ENCODE data around the gene CFAP251. TPM values are rescaled to one million over a fixed set of nuclear protein-coding genes. Genes with fewer than 3 reads are reported as not detected.

The CFAP251 gene
- total and polyA plus RNA-seq, 2 donors (not counting 3 experiments of a cell fraction or from before 2014, with no cell fraction given): 3.3 to 4.0 TPM

DNA sequence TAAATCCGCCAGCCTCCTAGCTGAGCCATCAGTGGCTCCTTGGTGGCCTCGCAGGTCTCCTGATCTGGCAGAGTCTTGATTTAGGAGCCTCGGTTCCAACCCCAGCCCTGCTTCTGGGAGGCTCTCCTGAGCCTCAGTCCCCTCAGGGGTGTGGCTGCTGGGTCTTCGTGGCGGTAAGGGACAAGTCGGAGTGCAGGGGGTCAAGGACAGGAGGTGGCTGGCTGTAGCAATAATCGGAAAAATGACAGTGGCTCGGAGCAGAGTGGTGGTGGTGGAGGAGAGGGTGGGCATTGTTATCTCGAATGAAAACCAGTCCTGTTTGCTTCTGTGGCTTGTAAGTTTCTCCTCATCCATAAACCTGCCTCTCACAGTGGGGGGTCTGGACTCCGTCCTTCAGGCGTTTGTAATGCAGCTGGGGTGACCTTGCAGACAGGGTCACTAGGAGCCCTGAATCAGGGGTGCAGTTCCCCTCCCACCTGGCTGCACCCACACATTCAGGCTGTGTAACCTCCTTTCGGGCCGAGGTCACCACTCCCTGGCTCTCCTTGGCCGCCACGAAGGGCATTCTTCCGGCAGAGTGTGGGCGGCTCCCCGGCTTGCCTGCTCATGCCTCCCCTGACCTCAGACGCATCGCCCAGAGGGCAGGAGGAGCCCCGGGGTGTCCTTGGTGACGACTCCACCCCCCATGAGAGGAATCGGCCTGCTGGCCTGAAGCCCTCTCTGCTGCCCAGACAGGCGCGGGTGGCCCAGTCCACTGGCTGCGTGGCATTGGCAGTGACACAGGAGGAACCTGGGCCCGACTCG, 111.4 kb downstream of the CFAP251 start:
- TF ChIP-seq, protein P1, sequence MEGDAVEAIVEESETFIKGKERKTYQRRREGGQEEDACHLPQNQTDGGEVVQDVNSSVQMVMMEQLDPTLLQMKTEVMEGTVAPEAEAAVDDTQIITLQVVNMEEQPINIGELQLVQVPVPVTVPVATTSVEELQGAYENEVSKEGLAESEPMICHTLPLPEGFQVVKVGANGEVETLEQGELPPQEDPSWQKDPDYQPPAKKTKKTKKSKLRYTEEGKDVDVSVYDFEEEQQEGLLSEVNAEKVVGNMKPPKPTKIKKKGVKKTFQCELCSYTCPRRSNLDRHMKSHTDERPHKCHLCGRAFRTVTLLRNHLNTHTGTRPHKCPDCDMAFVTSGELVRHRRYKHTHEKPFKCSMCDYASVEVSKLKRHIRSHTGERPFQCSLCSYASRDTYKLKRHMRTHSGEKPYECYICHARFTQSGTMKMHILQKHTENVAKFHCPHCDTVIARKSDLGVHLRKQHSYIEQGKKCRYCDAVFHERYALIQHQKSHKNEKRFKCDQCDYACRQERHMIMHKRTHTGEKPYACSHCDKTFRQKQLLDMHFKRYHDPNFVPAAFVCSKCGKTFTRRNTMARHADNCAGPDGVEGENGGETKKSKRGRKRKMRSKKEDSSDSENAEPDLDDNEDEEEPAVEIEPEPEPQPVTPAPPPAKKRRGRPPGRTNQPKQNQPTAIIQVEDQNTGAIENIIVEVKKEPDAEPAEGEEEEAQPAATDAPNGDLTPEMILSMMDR (IDR thresholded peaks at IDR 0.05; ENCODE audit: extremely low read depth in 1 of 2, insufficient read depth in 1 of 2, low read depth in 1 of 2, low read length in 2 of 2): no peak
- TF ChIP-seq JUN (IDR thresholded peaks at IDR 0.05; ENCODE audit: borderline replicate concordance, insufficient read depth, insufficient read length, low read depth) (no peak), GATA2 (IDR thresholded peaks at IDR 0.05; ENCODE audit: insufficient read depth, insufficient read length, low read depth, low read length) (no peak), MYC (IDR thresholded peaks at IDR 0.05; ENCODE audit: low read depth, low read length) (no peak), POLR2AphosphoS5 (IDR thresholded peaks at IDR 0.05; ENCODE audit: insufficient read depth, low read depth, low read length) (no peak), POLR2A (IDR thresholded peaks at IDR 0.05; ENCODE audit: low read depth, low read length) (no peak), EZH2 (IDR thresholded peaks at IDR 0.05; ENCODE audit: borderline replicate concordance, low read depth, low read length, severe bottlenecking) (no peak), FOS (IDR thresholded peaks at IDR 0.05; ENCODE audit: borderline replicate concordance, insufficient read depth, low read length) (no peak)
- TF ChIP-seq, protein P2, sequence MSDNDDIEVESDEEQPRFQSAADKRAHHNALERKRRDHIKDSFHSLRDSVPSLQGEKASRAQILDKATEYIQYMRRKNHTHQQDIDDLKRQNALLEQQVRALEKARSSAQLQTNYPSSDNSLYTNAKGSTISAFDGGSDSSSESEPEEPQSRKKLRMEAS (IDR thresholded peaks at IDR 0.05; ENCODE audit: insufficient read depth, insufficient read length): no peak
- Histone ChIP-seq H3K36me3 (ENCODE audit: control insufficient read depth in 2 of 2, extremely low read depth in 1 of 2, insufficient read depth in 2 of 2, low read length in 2 of 2) (no peaks in the 10 kb centered on the region), H2AFZ (ENCODE audit: low read depth, low read length) (no peak overlapping the region), H3K9ac (replicated peaks; ENCODE audit: extremely low read depth, insufficient read depth, low read length) (no peak overlapping the region), H4K20me1 (replicated peaks; ENCODE audit: control insufficient read depth, extremely low read depth, insufficient read depth, low read length) (no peaks in the 10 kb centered on the region), H3K9me1 (replicated peaks; ENCODE audit: control insufficient read depth, extremely low read depth, insufficient read depth, low read length) (no peaks in the 10 kb centered on the region), H3K27ac (ENCODE audit: insufficient read depth, low read depth, low read length) (no peak overlapping the region), H3K9me3 (replicated peaks; ENCODE audit: control insufficient read depth, insufficient read depth, low read length) (no peaks in the 10 kb centered on the region), H3K79me2 (ENCODE audit: control insufficient read depth, insufficient read depth, low read length) (peaks cover 14% of the 10 kb centered on the region), H3K4me2 (ENCODE audit: insufficient read depth, low read length) (no peak overlapping the region), H3K4me3 (replicated peaks in 1 of 3; ENCODE audit: insufficient read depth in 1 of 3, low read depth in 1 of 3, low read length in 3 of 3) (no peak overlapping the region), H3K27me3 (ENCODE audit: control insufficient read depth in 2 of 2, insufficient read depth in 2 of 2, low read length in 2 of 2) (no peaks in the 10 kb centered on the region), H3K4me1 (ENCODE audit: control insufficient read depth, extremely low read depth, insufficient read depth, low read length) (no peaks in the 10 kb centered on the region)
- DNase-seq (ENCODE audit: low read depth, low spot score) (no peak), FAIRE-seq (no peak)
- CTCF ChIA-PET: no interaction called here
- no TSS peak for BruUV-seq (replicated peaks)
- dilution Hi-C loops (cut with MboI; ENCODE audit: extremely low pct_ligation_motif_present, low sequenced_read_pairs): no loop called here
- POLR2A ChIA-PET: no interaction called here
- intact Hi-C loops (cut with micrococcal nuclease): no loop called here
